WTC11 (cell line): Measurements from ENCODE around the gene CLDND2. TPM values are rescaled to one million over a fixed set of nuclear protein-coding genes. Genes with fewer than 3 reads are reported as not detected.

Experiments used
- ATAC-seq: fragments of 200-7000 bp; cut with Tn5 transposase; 2 replicates; pipeline ENCODE4 v1.10.0; 2021; ENCODE audit warnings: mild to moderate bottlenecking, moderate library complexity
- CTCF ChIA-PET: fragments of 300-600 bp; sonication (Branson Sonifier 250); formaldehyde crosslinking; loops from one replicate; lab custom pipeline; 2021; ENCODE audit warnings: antibody characterized with exemption; lab: Charles Lee
- POLR2A ChIA-PET: fragments of 350-600 bp; sonication (Branson Sonifier 250); formaldehyde crosslinking; loops from one replicate; lab custom pipeline; 2021; ENCODE audit warnings: antibody characterized with exemption; lab: Charles Lee
- DNase-seq: peaks from one replicate; pipeline ENCODE4 v3.0.0; 2021; ENCODE audit warnings: low spot score
- H3K27ac Mint-ChIP-seq: 2 replicates; pipeline ENCODE4 v1.8.0; 2021; ENCODE audit warnings: mixed read lengths
- H3K27me3 Mint-ChIP-seq: 2 replicates; pipeline ENCODE4 v1.8.0; 2021; ENCODE audit warnings: low read depth, mild to moderate bottlenecking, moderate library complexity, mixed read lengths
- H3K36me3 Mint-ChIP-seq: 2 replicates; pipeline ENCODE4 v1.8.0; 2021; ENCODE audit warnings: mixed read lengths
- H3K4me1 Mint-ChIP-seq: 2 replicates; pipeline ENCODE4 v1.8.0; 2022; ENCODE audit warnings: mixed read lengths
- H3K4me3 Mint-ChIP-seq: 2 replicates; pipeline ENCODE4 v1.8.0; 2021; ENCODE audit warnings: mild to moderate bottlenecking, moderate library complexity, mixed read lengths
- H3K9me3 Mint-ChIP-seq: 2 replicates; pipeline ENCODE4 v1.8.0; 2021; ENCODE audit warnings: mixed read lengths
- AFF4 ChIP-seq: sonication (generic); formaldehyde crosslinking; IDR thresholded peaks from 2 replicates; pipeline ENCODE4 v1.8.1; 2023; ENCODE audit warnings: mild to moderate bottlenecking, missing genetic modification reagents, borderline replicate concordance
- ERG ChIP-seq: fragments of 250-450 bp; sonication (Bioruptor Pico); IDR thresholded peaks from 2 replicates; pipeline ENCODE4 v1.8.0; 2021; ENCODE audit warnings: mild to moderate bottlenecking
- ETV6 ChIP-seq: sonication (generic); formaldehyde crosslinking; IDR thresholded peaks from 2 replicates; pipeline ENCODE4 v1.8.1; 2022; ENCODE audit warnings: mild to moderate bottlenecking, missing genetic modification reagents
- FOXP1 ChIP-seq: sonication (generic); formaldehyde crosslinking; IDR thresholded peaks from 2 replicates; pipeline ENCODE4 v1.8.0; 2022; ENCODE audit warnings: missing genetic modification reagents, mild to moderate bottlenecking, moderate library complexity, borderline replicate concordance
- JAZF1 ChIP-seq: fragments of 250-450 bp; sonication (Bioruptor Pico); IDR thresholded peaks from 2 replicates; pipeline ENCODE4 v1.9.0; 2021; ENCODE audit warnings: moderate library complexity, mild to moderate bottlenecking, inconsistent platforms
- JUN ChIP-seq: sonication (generic); formaldehyde crosslinking; IDR thresholded peaks from 2 replicates; pipeline ENCODE4 v1.8.0; 2023; ENCODE audit warnings: mild to moderate bottlenecking, missing genetic modification reagents
- KAT7 ChIP-seq: sonication (generic); formaldehyde crosslinking; IDR thresholded peaks from 2 replicates; pipeline ENCODE4 v1.8.1; 2023; ENCODE audit warnings: missing genetic modification reagents, mild to moderate bottlenecking, borderline replicate concordance
- MLX ChIP-seq: sonication (generic); formaldehyde crosslinking; IDR thresholded peaks from 2 replicates; pipeline ENCODE4 v1.8.1; 2023; ENCODE audit warnings: mild to moderate bottlenecking, missing genetic modification reagents, moderate library complexity
- PRDM15 ChIP-seq: sonication (generic); formaldehyde crosslinking; IDR thresholded peaks from 2 replicates; pipeline ENCODE4 v1.8.0; 2022; ENCODE audit warnings: missing genetic modification reagents
- PRRX2 ChIP-seq: fragments of 250-450 bp; sonication (Bioruptor Pico); IDR thresholded peaks from 2 replicates; pipeline ENCODE4 v1.8.0; 2021; ENCODE audit warnings: mild to moderate bottlenecking
- TCF7 ChIP-seq: sonication (generic); formaldehyde crosslinking; IDR thresholded peaks from 2 replicates; pipeline ENCODE4 v1.8.0; 2022; ENCODE audit warnings: mild to moderate bottlenecking, low read depth, missing genetic modification reagents, moderate library complexity
- TEAD1 ChIP-seq: sonication (generic); formaldehyde crosslinking; IDR thresholded peaks from 2 replicates; pipeline ENCODE4 v1.8.0; 2022; ENCODE audit warnings: mild to moderate bottlenecking, missing genetic modification reagents
- USF1 ChIP-seq: sonication (generic); formaldehyde crosslinking; IDR thresholded peaks from 2 replicates; pipeline ENCODE4 v1.8.0; 2022; ENCODE audit warnings: mild to moderate bottlenecking, missing genetic modification reagents
- ZMAT4 ChIP-seq: fragments of 250-450 bp; sonication (Bioruptor Pico); IDR thresholded peaks from 2 replicates; pipeline ENCODE4 v1.9.0; 2021; ENCODE audit warnings: mild to moderate bottlenecking
- ZNF416 ChIP-seq: fragments of 250-450 bp; sonication (Bioruptor Pico); IDR thresholded peaks from 2 replicates; pipeline ENCODE4 v1.9.0; 2021; ENCODE audit warnings: mild to moderate bottlenecking, inconsistent platforms
- ZNF532 ChIP-seq: fragments of 250-450 bp; sonication (Bioruptor Pico); IDR thresholded peaks from 2 replicates; pipeline ENCODE4 v1.9.0; 2021; ENCODE audit warnings: mild to moderate bottlenecking, borderline replicate concordance
- total RNA-seq: library from RNA; stranded (reverse); gene quantifications from 3 replicates; pipeline ENCODE4 v1.2.3, GENCODE V29; 2021

CLDND2 gene
- total RNA-seq, 1 experiment from 2014 or later = 1.7 TPM

GRCh38 chr19:51347209-51347928, 21.4 kb downstream of the CLDND2 start (continued):
- TF ChIP-seq USF1 (CRISPR knock-in tag) (no peak), JAZF1 (CRISPR knock-in tag) (no peak), ZMAT4 (no peak), ETV6 (CRISPR knock-in tag) (no peak), ERG (no peak), PRDM15 (CRISPR knock-in tag) (no peak), FOXP1 (CRISPR knock-in tag) (no peak), AFF4 (CRISPR knock-in tag) (no peak), MLX (CRISPR knock-in tag) (no peak), ZNF416 (no peak), TCF7 (no peak)

GRCh38 chr19:51346742-51347141, 22.1 kb downstream of the CLDND2 start:
- TF ChIP-seq ZNF532 (no peak), TEAD1 (CRISPR knock-in tag) (no peak), JUN (CRISPR knock-in tag) (no peak), ERG (no peak), PRRX2 (CRISPR knock-in tag) (no peak), USF1 (CRISPR knock-in tag) (no peak), KAT7 (no peak)
- TF ChIP-seq, all 79 proteins: peak for 0
- CTCF ChIA-PET = no interaction called here
- POLR2A ChIA-PET = no interaction called here
- DNase-seq = no peak
- Mint-ChIP-seq H3K4me3 (no peak overlapping the region), H3K27ac (no peak overlapping the region), H3K36me3 (peaks cover 12% of the 10 kb centered on the region), H3K27me3 (peaks cover 13% of the 10 kb centered on the region), H3K4me1 (peaks cover 15% of the 10 kb centered on the region), H3K9me3 (no peaks in the 10 kb centered on the region)
- no peak for ATAC-seq
